GM21423 (cell line): Measurements from ENCODE around the gene SYTL5.
"Not testable (repeated sequence)": the region's sequence is repeated elsewhere in the genome, so short reads cannot be mapped to it uniquely, and the experiment has no call there.

ENCODE experiments used
- ATAC-seq: cut with Tn5 transposase; IDR thresholded peaks from one replicate; pipeline ENCODE4 v1.9.1; 2021; ENCODE audit warnings: mild to moderate bottlenecking, moderate library complexity; ENCODE audit not compliant: unreplicated experiment

SYTL5 gene

GRCh38 chrX:38006291-38006690, at the start of gene SYTL5:
Gene SYTL5 (plus strand): TSS chrX:38006553. CDS start chrX:38033890, 27,337 bp downstream.
- no peak for ATAC-seq

GRCh38 chrX:37958525-37959211, 47.7 kb upstream of the SYTL5 start:
- no peak for ATAC-seq

GRCh38 chrX:37959212-37960021, 46.9 kb upstream of the SYTL5 start:
- no peak for ATAC-seq

GRCh38 chrX:37961118-37961517, 45.2 kb upstream of the SYTL5 start:
- ATAC-seq = no peak

- no peak for ATAC-seq
These were observed 38.6 kb upstream of the SYTL5 start for GRCh38 chrX:37967714-37968113.

GRCh38 chrX:37975421-37975820, 30.9 kb upstream of the SYTL5 start:
- no peak for ATAC-seq

GRCh38 chrX:37976153-37976552, 30.2 kb upstream of the SYTL5 start:
- no peak for ATAC-seq

GRCh38 chrX:37984880-37985279, 21.5 kb upstream of the SYTL5 start:
- ATAC-seq = no peak

GRCh38 chrX:37986893-37987292, 19.5 kb upstream of the SYTL5 start:
- no peak for ATAC-seq

GRCh38 chrX:37989304-37989703, 17.0 kb upstream of the SYTL5 start:
- ATAC-seq = no peak

- ATAC-seq = not testable (repeated sequence)
These were observed 15.1 kb upstream of the SYTL5 start for GRCh38 chrX:37991303-37991702.

- ATAC-seq = no peak
These were observed 13.2 kb upstream of the SYTL5 start for GRCh38 chrX:37993176-37993575.

- no peak for ATAC-seq
These were observed 12.3 kb upstream of the SYTL5 start for GRCh38 chrX:37993837-37994619.

GRCh38 chrX:37995428-37995827, 10.9 kb upstream of the SYTL5 start:
- ATAC-seq = no peak

- no peak for ATAC-seq
These were observed 9.3 kb upstream of the SYTL5 start for GRCh38 chrX:37997096-37997495.

- no peak for ATAC-seq
These were observed 7.6 kb upstream of the SYTL5 start for GRCh38 chrX:37998586-37999262.

- no peak for ATAC-seq
These were observed 5.6 kb upstream of the SYTL5 start for GRCh38 chrX:38000706-38001105.

GRCh38 chrX:38004046-38004445, 2.3 kb upstream of the SYTL5 start:
- ATAC-seq = no peak

GRCh38 chrX:38006778-38007177, 425 bp downstream of the SYTL5 start:
- no peak for ATAC-seq

GRCh38 chrX:38008658-38009057, 2.3 kb downstream of the SYTL5 start:
- no peak for ATAC-seq

GRCh38 chrX:38009641-38010040, 3.3 kb downstream of the SYTL5 start:
- ATAC-seq = no peak
